Ishikawa (cell line): ENCODE results near the gene CACNA1C.

Experiments
- CEBPB ChIP-seq: IDR thresholded peaks from 2 replicates; pipeline ENCODE4 v1.6.1; 2012
- CREB1 ChIP-seq: IDR thresholded peaks from 2 replicates; pipeline ENCODE4 v1.6.1; 2012; ENCODE audit warnings: low read depth
- EGR1 ChIP-seq: IDR thresholded peaks from 2 replicates; pipeline ENCODE4 v1.6.1; 2012
- EP300 ChIP-seq: IDR thresholded peaks from 2 replicates; pipeline ENCODE4 v1.6.1; 2012; ENCODE audit warnings: borderline replicate concordance
- FOXM1 ChIP-seq: IDR thresholded peaks from 2 replicates; pipeline ENCODE4 v1.6.1; 2012; ENCODE audit warnings: low read depth, borderline replicate concordance
- NFIC ChIP-seq: IDR thresholded peaks from 2 replicates; pipeline ENCODE4 v1.6.1; 2012
- RAD21 ChIP-seq: IDR thresholded peaks from 2 replicates; pipeline ENCODE4 v1.6.1; 2012; ENCODE audit warnings: low read depth
- TAF1 ChIP-seq: IDR thresholded peaks from 2 replicates; pipeline ENCODE4 v1.6.1; 2012; ENCODE audit warnings: low read depth, mild to moderate bottlenecking
- TCF12 ChIP-seq: IDR thresholded peaks from 2 replicates; pipeline ENCODE4 v1.6.1; 2012; ENCODE audit warnings: low read depth
- TEAD4 ChIP-seq: IDR thresholded peaks from 2 replicates; pipeline ENCODE4 v1.6.1; 2012
- YY1 ChIP-seq: IDR thresholded peaks from 2 replicates; pipeline ENCODE4 v1.6.1; 2012; ENCODE audit warnings: low read depth
- ZBTB7A ChIP-seq: IDR thresholded peaks from 2 replicates; pipeline ENCODE4 v1.6.1; 2012; ENCODE audit warnings: low read depth
- TF ChIP-seq, protein P1 (sequence below): IDR thresholded peaks from 2 replicates; pipeline ENCODE4 v1.6.1; 2012
- TF ChIP-seq, protein P2 (sequence below): IDR thresholded peaks from 2 replicates; pipeline ENCODE4 v1.6.1; 2012
- TF ChIP-seq, protein P3 (sequence below): IDR thresholded peaks from 2 replicates; pipeline ENCODE4 v1.6.1; 2012; ENCODE audit warnings: low read depth, mild to moderate bottlenecking

Gene CACNA1C

DNA sequence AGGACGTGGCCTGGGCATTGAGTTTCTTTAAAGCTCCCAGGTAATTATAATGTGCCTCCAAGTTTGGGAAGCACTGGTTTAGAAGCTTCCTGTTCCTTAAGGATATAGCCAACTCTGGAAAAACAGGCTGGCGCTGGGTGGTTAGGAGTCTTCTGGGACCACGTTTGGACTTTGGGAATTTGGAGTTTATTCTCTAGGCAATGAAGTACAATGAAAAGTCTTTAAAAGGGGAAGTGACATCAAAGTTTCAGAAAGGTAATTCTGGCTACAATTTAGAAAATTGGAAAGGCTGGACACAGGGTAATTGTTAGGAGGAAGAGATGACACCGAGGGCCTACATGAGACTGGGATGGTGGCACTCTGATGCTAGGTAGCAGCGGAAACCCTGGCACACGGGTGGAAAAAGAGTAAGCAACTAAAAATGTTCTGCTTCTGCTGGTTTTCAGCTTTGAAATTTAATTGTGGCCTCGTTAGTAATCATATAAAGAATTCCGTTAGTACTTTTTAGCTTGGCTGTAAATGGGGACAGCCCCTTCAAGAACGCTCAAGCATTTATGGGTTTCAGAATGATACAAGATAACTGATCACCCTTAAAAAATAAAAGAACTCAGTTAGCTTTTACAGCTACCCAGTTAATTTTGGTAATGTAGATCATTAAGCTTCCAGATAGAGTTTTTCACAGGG lies 35.8 kb upstream of the CACNA1C start:
- TF ChIP-seq ZBTB7A = no peak
- TF ChIP-seq RAD21 = no peak
- TF ChIP-seq, protein P1, sequence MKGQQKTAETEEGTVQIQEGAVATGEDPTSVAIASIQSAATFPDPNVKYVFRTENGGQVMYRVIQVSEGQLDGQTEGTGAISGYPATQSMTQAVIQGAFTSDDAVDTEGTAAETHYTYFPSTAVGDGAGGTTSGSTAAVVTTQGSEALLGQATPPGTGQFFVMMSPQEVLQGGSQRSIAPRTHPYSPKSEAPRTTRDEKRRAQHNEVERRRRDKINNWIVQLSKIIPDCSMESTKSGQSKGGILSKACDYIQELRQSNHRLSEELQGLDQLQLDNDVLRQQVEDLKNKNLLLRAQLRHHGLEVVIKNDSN = no peak
- TF ChIP-seq FOXM1 = no peak
- no peak for TF ChIP-seq YY1
- no peak for TF ChIP-seq EP300

DNA sequence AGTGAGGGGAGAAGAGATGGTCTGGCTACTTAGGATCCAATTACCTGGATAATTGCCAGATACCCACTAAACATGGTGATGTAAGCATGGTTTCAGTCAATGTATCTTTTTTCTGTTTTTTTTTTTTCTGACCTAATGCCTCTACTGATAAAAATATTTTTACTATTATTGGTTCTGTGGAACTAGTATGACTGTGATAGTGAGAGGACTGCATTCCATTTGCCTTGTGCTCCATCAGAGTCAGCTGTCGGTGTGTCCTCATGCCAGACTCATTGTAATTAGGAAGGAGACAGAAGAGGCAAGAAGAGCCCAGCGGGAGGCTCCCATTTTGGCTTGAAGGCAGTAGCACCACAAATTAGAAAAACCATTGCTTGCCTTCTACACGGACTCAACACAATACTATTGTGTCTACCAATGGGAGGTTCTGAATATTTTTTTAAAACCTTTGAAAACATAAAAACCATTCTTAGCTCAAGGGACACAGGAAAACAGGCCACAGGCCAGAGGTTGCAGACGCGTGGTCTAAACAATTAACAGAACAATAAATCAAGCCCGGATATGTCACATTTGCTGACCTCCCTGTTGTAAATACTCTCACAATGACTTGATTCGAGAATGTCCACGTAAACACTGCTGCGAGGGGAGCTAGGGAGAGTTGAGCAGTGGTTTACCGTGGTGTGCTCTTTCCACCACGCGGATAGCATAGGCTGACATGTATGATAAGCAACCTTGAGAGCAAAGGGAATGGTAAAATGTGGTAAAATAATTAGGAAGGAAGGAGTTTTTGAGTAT lies 35.0 kb upstream of the CACNA1C start:
- TF ChIP-seq YY1 (no peak), EP300 (no peak), RAD21 (no peak), TAF1 (no peak), EGR1 (no peak), CEBPB (no peak), TCF12 (no peak), FOXM1 (no peak), CREB1 (no peak), NFIC (no peak)
- TF ChIP-seq, protein P2, sequence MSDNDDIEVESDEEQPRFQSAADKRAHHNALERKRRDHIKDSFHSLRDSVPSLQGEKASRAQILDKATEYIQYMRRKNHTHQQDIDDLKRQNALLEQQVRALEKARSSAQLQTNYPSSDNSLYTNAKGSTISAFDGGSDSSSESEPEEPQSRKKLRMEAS = no peak
- TF ChIP-seq, protein P3, sequence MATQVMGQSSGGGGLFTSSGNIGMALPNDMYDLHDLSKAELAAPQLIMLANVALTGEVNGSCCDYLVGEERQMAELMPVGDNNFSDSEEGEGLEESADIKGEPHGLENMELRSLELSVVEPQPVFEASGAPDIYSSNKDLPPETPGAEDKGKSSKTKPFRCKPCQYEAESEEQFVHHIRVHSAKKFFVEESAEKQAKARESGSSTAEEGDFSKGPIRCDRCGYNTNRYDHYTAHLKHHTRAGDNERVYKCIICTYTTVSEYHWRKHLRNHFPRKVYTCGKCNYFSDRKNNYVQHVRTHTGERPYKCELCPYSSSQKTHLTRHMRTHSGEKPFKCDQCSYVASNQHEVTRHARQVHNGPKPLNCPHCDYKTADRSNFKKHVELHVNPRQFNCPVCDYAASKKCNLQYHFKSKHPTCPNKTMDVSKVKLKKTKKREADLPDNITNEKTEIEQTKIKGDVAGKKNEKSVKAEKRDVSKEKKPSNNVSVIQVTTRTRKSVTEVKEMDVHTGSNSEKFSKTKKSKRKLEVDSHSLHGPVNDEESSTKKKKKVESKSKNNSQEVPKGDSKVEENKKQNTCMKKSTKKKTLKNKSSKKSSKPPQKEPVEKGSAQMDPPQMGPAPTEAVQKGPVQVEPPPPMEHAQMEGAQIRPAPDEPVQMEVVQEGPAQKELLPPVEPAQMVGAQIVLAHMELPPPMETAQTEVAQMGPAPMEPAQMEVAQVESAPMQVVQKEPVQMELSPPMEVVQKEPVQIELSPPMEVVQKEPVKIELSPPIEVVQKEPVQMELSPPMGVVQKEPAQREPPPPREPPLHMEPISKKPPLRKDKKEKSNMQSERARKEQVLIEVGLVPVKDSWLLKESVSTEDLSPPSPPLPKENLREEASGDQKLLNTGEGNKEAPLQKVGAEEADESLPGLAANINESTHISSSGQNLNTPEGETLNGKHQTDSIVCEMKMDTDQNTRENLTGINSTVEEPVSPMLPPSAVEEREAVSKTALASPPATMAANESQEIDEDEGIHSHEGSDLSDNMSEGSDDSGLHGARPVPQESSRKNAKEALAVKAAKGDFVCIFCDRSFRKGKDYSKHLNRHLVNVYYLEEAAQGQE = no peak

DNA sequence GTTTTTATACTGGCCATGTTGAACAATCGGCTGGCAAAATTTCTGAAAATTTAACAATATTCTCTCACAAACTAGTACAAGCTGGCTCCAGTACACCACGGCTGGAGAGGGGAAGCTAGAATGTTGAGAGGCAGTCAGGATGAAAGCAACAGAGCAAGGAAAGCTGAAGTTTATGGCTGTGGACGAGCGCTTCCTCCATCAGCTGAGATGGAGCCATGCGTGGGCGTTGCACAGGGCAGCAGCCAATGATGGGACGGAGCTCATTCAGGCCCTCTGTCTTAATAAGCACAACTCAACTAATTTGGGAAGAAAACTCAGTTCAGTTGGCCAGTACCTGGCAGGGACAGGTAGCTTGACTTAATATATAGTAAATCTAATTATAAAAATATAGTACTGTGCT lies 34.4 kb upstream of the CACNA1C start:
- TF ChIP-seq, protein P3 = no peak
- TF ChIP-seq EGR1 = no peak
- TF ChIP-seq TCF12 = no peak
- TF ChIP-seq CREB1 = no peak
- no peak for TF ChIP-seq YY1
- TF ChIP-seq RAD21 = no peak
- TF ChIP-seq, protein P1 = no peak
- TF ChIP-seq, protein P2 = no peak
- TF ChIP-seq EP300 = no peak
- no peak for TF ChIP-seq ZBTB7A
- TF ChIP-seq FOXM1 = no peak
- no peak for TF ChIP-seq TAF1
- no peak for TF ChIP-seq NFIC

DNA sequence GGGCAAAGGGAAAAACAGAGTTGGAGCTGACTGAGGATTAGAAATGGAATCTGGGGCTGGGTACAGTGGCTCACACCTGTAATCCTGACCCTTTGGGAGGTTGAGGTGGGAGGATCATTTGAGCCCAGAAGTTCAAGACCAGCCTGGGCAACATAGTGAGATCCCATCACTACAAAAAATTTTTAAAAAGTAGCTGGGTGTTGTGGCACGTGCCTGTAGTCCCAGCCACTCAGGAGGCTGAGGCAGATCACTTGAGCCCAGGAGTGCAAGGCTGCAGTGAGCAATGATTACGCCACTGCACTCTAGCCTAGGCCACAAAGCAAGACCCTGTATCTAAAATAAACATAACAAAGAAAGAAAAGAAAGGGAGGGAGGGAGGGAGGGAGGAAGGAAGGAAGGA lies 33.7 kb upstream of the CACNA1C start:
- TF ChIP-seq, protein P3 = no peak
- TF ChIP-seq YY1 (no peak), FOXM1 (no peak), CREB1 (no peak), CEBPB (no peak), TEAD4 (no peak), RAD21 (no peak), EP300 (no peak), TAF1 (no peak), EGR1 (no peak), ZBTB7A (no peak), TCF12 (no peak)
- TF ChIP-seq, protein P2 = no peak
- TF ChIP-seq, protein P1 = no peak
